Activated CD8-positive, alpha-beta T cell treated with anti-CD3 and anti-CD28 coated beads for 36 hours (primary cell): ENCODE data around the gene POU6F1. TPM values are rescaled to one million over a fixed set of nuclear protein-coding genes. Genes with fewer than 3 reads are reported as not detected.

Experiments used
- ATAC-seq: fragments of 200-7000 bp; cut with Tn5 transposase; one replicate; pipeline ENCODE4 v1.10.0; 2021; ENCODE audit warnings: mild to moderate bottlenecking, moderate library complexity
- CTCF ChIA-PET: fragments of 350-600 bp; sonication (Branson Sonifier 250); formaldehyde crosslinking; loops from one replicate; lab custom pipeline; 2021; ENCODE audit warnings: antibody characterized with exemption; lab: Charles Lee
- POLR2A ChIA-PET: fragments of 350-600 bp; sonication (Branson Sonifier 250); formaldehyde crosslinking; loops from one replicate; lab custom pipeline; 2021; ENCODE audit warnings: antibody characterized with exemption; lab: Charles Lee
- DNase-seq: peaks from one replicate; pipeline ENCODE4 v3.0.0-alpha.2; 2020
- H3K27ac Mint-ChIP-seq: one replicate; pipeline ENCODE4 v1.8.0; 2021; ENCODE audit warnings: mild to moderate bottlenecking, mixed read lengths
- H3K27me3 Mint-ChIP-seq: one replicate; pipeline ENCODE4 v1.8.0; 2021; ENCODE audit warnings: mixed read lengths
- H3K36me3 Mint-ChIP-seq: one replicate; pipeline ENCODE4 v1.8.0; 2021; ENCODE audit warnings: low read depth, mixed read lengths
- H3K4me1 Mint-ChIP-seq: one replicate; pipeline ENCODE4 v1.8.0; 2021; ENCODE audit warnings: low read depth, mixed read lengths
- H3K4me3 Mint-ChIP-seq: one replicate; pipeline ENCODE4 v1.8.0; 2021; ENCODE audit warnings: mild to moderate bottlenecking, moderate library complexity, mixed read lengths
- H3K9me3 Mint-ChIP-seq: one replicate; pipeline ENCODE4 v1.8.0; 2021; ENCODE audit warnings: mixed read lengths
- intact Hi-C: fragments of 100-400 bp; cut with micrococcal nuclease; formaldehyde crosslinking; loops from one replicate; pipeline ENCODE4 v1.10.0; 2022
- total RNA-seq, 2 experiments: library from RNA; stranded (reverse); gene quantifications; one replicate each; pipeline ENCODE4 v1.2.3, GENCODE V29; 2021
- TF ChIP-seq, protein P1 (sequence below): fragments of 200-600 bp; IDR thresholded peaks from one replicate; pipeline ENCODE4 v1.8.0; 2022; ENCODE audit warnings: antibody characterized with exemption, mild to moderate bottlenecking

POU6F1 gene
- total RNA-seq, 2 experiments from 2014 or later: 5.8 to 7.3 TPM

DNA sequence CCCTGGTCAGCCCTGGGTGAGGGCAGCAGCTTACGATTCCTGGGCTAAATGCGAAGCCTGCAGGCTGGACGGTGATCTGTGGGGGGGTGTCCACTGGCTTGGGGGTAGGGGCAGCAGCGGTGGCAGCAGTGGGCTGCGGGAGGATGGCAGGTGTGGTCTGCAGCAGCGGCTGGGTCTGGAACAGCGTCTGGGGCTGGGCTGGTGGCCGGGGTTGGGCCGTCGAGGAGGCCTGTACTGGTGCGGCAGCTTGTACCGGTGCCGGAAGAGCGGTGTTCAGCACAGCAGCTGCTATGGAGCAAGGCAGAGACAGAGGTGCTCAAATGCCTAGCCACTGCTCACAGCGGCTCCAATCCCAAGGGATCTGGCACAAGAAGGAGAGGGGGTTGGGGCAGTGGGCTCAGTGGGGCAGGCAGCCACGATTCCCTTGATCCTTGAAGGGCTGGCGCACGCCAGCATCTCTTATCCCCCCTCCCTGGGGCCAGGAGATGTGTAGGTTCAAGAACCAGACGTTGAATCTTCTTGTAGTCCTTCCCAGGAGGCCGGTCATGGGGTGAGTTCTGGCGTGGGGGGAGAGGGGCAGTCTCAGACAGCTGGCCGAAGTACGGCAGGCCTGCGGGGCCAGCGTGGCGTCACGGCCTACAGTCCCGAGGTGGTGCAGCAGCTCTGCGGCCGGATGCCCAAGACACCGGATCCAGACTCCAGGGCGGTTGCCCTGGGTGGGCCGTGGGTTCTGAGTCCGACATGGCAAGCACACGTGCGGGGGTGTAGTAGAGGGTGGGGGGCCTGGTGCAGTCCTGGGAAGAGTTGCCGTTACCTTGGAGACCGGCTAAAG lies 19.9 kb downstream of the POU6F1 start:
- peaks cover 3% of the 10 kb centered on the region for H3K4me1 Mint-ChIP-seq
- POLR2A ChIA-PET: interaction anchor here (0.5 kb wide), 1 partner anchor 95 kb away, joined by 3 read pairs; no protein-coding TSS in a partner anchor
- intact Hi-C loops: no loop called here

DNA sequence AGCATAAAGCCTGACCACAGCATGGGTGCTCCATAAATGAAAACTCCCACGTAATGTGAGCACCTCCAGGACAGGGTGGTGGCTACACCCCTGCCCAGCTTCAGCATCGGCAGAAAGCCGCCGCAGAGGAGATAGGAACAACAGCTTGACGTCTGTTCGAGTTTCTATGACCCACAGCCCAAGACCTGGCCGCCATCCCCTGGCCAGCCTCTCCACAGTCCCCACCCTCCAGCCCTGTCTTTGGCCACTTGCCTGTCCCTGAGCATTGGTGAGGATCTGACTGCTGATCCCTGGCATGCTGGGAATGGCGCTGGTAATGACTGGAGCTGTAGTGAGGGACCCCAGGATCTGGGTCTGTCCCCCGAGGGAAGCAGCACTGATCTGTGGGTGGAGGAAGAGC lies 21.3 kb downstream of the POU6F1 start:
- POLR2A ChIA-PET: interaction anchor here (0.8 kb wide), 1 partner anchor 170 kb away, joined by 3 read pairs; no protein-coding TSS in a partner anchor
- no peak for DNase-seq
- Mint-ChIP-seq H3K27me3 (no peaks in the 10 kb centered on the region), H3K4me1 (no peaks in the 10 kb centered on the region), H3K27ac (no peak overlapping the region), H3K4me3 (no peak overlapping the region), H3K9me3 (no peaks in the 10 kb centered on the region), H3K36me3 (no peaks in the 10 kb centered on the region)
- TF ChIP-seq, protein P1, sequence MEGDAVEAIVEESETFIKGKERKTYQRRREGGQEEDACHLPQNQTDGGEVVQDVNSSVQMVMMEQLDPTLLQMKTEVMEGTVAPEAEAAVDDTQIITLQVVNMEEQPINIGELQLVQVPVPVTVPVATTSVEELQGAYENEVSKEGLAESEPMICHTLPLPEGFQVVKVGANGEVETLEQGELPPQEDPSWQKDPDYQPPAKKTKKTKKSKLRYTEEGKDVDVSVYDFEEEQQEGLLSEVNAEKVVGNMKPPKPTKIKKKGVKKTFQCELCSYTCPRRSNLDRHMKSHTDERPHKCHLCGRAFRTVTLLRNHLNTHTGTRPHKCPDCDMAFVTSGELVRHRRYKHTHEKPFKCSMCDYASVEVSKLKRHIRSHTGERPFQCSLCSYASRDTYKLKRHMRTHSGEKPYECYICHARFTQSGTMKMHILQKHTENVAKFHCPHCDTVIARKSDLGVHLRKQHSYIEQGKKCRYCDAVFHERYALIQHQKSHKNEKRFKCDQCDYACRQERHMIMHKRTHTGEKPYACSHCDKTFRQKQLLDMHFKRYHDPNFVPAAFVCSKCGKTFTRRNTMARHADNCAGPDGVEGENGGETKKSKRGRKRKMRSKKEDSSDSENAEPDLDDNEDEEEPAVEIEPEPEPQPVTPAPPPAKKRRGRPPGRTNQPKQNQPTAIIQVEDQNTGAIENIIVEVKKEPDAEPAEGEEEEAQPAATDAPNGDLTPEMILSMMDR: no peak
- no peak for ATAC-seq
- intact Hi-C loops: no loop called here
- CTCF ChIA-PET: interaction anchor here (1.5 to 1.7 kb wide), 2 partner anchors 12 to 145 kb away, joined by 3 to 4 read pairs; no protein-coding TSS in a partner anchor

More for the DNA sequence above, 19.9 kb downstream of the POU6F1 start:
- no peak overlapping the region for H3K27ac Mint-ChIP-seq
- CTCF ChIA-PET: no interaction called here
- DNase-seq: no peak
- H3K27me3 Mint-ChIP-seq: no peaks in the 10 kb centered on the region
- no peaks in the 10 kb centered on the region for H3K36me3 Mint-ChIP-seq
- TF ChIP-seq, protein P1: no peak
- no peak overlapping the region for H3K4me3 Mint-ChIP-seq
- no peaks in the 10 kb centered on the region for H3K9me3 Mint-ChIP-seq
- ATAC-seq: no peak

DNA sequence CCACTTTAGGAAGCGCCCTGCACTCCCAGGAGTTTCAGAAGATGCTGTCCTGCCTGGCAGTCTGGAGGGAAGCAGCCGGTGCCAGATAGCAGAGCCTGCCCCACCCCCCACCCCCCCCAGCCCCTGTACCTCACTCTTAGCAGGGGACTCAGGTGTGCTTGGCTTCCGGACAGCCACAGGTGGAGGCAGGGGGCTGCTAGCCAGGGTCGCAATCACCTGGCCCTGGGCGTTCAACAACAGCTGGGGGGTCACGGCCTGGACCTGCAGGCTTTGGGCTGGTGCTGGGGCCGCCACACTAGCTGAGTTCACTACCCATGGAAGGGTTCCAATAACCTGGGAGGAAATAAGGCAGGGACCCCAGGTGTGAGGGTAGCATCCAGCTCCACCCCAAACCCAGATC lies 22.0 kb downstream of the POU6F1 start:
- ChIA-PET POLR2A (no interaction called here), CTCF (interaction anchor here (1.5 to 1.7 kb wide), 2 partner anchors 11 to 146 kb away, joined by 3 to 4 read pairs; no protein-coding TSS in a partner anchor)
- no peaks in the 10 kb centered on the region for H3K36me3 Mint-ChIP-seq
- ATAC-seq (no peak), DNase-seq (no peak)
- no peak overlapping the region for H3K27ac Mint-ChIP-seq
- H3K9me3 Mint-ChIP-seq: no peaks in the 10 kb centered on the region
- no peaks in the 10 kb centered on the region for H3K4me1 Mint-ChIP-seq
- TF ChIP-seq, protein P1: no peak
- no peak overlapping the region for H3K4me3 Mint-ChIP-seq
- no peaks in the 10 kb centered on the region for H3K27me3 Mint-ChIP-seq
- intact Hi-C loops: no loop called here

DNA sequence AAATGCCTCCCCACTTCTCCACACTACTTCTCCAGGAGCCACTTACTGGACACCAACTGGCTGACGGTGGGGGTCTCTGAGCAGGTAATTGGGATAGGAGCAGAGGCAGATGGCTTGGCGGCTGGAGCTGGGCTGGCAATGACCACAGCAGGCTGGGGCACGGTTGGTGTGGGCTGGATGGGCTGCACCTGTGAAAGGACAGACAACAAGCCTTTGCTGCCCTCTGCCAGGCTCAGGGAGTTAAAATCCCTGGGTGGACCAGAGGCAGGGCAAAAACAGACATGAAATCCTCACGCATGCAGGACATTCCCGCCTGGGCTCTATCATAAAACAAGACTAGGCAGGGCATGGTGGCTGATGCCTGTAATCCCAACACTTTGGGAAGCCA lies 25.6 kb downstream of the POU6F1 start:
- Mint-ChIP-seq H3K27me3 (no peaks in the 10 kb centered on the region), H3K4me1 (peaks cover 1% of the 10 kb centered on the region), H3K27ac (no peak overlapping the region), H3K9me3 (no peaks in the 10 kb centered on the region), H3K36me3 (no peaks in the 10 kb centered on the region), H3K4me3 (no peak overlapping the region)
- CTCF ChIA-PET: no interaction called here
- no peak for ATAC-seq
- intact Hi-C loops: no loop called here
- DNase-seq: no peak
- TF ChIP-seq, protein P1: no peak
- POLR2A ChIA-PET: no interaction called here
